GM18508 (cell line): ENCODE data around the gene C1QTNF4.
"Not testable (repeated sequence)": the region's sequence is repeated elsewhere in the genome, so short reads cannot be mapped to it uniquely, and the experiment has no call there.

ENCODE experiments used
- ATAC-seq: cut with Tn5 transposase; IDR thresholded peaks from one replicate; pipeline ENCODE4 v1.9.1; 2021; ENCODE audit warnings: moderate number of reproducible peaks; ENCODE audit not compliant: insufficient read depth, unreplicated experiment

C1QTNF4 gene

DNA sequence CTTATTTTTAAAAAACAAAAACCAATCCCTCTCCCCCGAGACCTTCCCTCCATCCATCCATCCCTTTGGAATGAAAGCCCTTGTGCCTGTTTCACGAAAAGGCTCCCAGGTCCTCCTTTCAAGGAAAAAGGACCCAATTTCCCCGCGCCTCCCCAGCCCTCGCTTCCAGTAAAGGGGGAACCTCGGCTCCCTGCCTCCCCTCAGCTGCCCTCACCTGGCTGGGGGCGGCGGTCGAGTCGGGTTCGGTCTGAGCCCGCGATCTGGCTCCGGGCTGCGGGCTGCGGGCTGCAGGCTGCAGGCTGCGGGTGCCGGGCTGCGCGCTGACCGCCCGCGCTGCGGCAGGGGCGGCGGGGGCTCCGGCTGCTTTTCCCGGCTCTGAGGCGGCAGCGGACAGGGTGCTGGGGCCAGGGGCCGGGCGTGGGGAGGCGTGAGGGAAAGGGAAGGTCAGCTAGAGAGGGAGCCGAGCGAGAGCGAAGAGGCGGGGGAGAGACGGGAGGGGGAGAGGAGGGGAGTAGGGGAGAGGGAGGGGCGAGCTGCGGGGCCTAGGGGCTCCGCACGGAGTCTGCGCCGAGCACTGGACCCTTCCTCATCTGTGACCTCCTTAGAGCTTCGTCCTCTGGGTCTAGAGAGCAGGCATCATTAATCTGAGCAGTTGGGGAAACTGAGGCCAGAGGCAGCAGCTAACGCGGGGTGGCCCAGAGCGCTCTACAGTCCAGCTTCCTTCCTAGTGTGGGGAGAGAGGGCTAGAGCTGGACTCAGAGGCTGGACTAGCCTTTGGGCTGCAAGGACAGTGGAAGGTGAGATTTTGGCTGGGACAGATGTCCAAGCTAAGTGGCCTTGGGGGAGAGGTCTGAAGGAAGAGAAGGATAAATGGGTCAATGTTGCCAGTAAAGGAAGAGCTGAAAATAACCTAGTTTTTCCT is at the start of gene C1QTNF4:
Gene C1QTNF4, minus strand, starts transcription at position 478 of the 922 bp plus-strand sequence. CDS start 3,601 bp downstream, outside the sequence.
- no peak for ATAC-seq

DNA sequence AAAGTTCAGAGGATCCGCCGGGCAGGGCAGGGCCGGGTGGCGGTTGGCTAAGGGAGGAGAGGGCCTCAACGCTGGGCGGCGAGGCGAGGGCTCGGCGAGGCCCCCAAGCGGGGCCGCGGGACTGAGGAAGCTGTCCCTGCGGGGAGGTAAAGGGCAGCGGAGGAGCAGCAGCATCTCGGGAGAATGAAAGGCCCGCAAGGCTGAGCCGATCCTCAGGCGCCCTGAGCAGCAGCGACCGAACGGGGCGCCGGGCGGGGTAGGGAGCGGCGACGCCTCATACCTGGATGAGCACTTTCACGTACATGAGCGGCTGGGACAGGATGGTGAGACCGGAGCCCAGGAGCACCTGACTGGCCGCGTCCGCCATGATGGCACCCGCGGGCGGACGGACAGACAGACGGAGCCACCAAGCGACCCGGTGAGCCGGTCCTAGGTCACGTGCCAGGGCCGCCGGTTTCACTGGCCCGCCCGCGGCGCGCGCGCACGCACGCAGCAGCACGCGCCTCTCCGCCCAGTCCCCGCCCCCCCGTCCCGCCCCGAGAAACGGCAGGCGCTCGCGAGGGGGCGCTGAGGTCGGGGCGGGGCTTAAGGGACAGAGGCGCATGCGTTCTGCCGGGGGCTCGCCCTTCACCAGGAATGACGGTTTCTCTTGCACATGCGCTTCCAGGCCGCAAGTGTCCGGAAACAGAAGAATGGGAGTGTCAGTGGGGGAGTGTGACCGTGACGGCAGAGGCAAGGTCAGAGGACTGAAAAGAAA is 48.1 kb upstream of the C1QTNF4 start, which contains the start of gene MTCH2:
Gene MTCH2, minus strand, starts transcription at position 461 of the 757 bp plus-strand sequence. Its CDS starts 94 bp downstream, at position 367.
- ATAC-seq = peak; percentile 85

DNA sequence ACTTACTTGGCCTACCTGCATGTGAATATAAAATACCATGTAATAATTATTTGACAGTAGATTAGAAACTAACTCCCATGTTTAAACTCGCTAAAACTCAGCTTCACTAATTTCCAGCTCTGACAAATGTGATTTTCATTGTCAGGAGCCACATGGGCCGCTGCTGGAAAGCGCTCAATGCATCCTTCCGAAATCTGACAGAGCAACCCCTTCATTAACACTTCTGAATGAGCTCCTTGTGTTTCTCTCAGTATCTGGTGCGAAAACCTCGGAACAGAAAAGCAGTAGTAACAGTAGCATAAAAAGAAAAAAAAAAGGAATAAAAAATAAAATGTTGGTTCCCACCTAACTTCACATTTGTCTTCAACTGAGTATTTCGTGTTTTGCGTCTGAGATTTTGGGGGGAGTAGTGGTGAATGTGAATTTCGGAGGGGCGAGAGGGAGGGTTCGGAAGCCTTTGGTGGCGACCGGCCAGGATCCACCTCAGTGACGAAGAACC is 47.4 kb upstream of the C1QTNF4 start:
- no peak for ATAC-seq

DNA sequence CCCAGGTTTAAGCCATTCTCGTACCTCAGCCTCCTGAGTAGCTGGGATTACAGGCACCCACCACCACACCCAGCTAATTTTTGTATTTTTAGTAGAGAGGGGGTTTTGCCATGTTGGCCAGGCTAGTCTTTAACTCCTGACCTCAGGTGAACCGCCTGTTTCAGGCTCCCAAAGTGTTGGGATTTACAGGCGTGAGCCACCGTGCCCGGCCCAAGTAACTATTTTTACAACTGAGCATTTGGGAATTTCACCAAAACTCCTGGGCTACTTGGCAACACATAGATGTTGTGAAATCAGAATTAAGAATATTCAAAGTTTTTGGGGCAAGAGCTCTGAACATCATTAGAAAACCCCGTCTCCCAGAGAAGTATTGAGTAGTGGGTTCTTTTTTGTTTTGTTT is 46.3 kb upstream of the C1QTNF4 start:
- ATAC-seq = not testable (repeated sequence)

DNA sequence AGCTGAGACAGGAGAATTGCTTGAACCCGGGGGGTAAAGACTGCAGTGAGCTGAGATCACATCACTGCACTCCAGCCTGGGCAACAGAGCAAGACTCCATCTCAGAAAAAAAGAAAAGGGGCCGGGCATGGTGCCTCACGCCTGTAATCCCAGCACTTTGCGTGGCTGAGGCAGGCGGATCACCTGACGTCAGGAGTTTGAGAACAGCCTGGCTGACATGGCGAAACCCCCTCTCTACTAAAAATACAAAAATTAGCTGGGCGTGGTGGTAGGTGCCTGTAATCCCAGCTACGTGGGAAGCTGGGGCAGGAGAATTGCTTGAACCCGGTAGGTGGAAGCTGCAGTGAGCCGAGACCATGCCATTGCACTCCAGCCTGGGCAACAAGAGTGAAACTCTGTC is 42.1 kb upstream of the C1QTNF4 start:
- ATAC-seq = not testable (repeated sequence)

DNA sequence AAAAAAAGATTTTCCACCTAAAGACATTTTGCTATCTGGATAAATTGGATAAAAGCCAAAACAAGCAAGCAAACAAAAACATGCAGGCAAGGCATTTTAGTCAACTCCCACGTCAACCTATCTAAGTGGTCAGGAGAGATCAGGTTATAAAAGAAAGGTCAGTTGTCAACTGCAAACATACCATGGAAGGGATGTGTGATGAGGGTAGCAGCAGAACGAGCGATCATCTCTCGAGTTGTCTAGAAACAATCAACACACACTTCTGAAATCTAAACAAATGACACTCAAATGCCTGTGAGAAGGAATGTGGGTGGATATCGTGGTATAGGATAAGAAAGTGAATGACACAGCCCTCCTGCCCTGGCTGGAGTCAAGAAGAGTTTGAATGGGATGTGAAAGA is 37.3 kb upstream of the C1QTNF4 start:
- no peak for ATAC-seq

DNA sequence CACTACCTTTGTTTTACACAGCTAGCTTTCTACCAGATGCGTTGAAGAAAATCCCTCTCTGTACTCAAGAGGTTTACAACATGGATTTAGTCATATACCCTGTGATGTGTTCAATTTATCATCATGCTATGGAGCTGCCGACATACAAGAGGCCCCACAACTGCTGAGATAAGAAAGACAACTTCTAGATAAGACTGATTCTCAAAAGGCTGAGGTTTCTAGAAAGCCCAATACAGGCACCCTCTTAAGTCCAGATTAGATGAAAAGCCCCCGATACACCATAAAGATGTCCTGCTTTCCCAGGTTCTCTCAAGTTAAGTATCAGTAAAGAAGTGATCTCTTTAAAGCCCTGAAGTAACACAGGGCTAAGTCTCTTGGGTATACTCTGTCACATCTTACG is 33.8 kb upstream of the C1QTNF4 start:
- ATAC-seq = no peak

DNA sequence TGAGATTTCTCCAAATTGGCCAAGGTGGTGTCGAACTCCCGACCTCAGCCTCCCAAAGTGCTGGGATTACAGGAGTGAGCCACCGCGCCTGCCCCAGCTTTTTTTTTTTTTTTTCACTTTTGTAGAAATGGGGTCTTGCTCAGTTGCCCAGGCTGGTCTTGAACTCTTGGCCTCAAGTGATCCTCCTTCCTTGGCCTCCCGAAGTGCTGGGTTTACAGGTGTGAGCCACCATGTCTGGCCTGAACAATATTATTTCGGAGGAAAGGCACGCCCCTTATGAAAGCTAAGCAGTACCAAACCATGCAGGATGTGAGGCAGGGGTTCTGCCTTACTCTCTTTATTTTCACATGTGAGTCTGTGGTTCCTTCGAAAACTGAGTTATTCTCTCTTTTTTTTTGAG is 32.0 kb upstream of the C1QTNF4 start:
- ATAC-seq = no peak

DNA sequence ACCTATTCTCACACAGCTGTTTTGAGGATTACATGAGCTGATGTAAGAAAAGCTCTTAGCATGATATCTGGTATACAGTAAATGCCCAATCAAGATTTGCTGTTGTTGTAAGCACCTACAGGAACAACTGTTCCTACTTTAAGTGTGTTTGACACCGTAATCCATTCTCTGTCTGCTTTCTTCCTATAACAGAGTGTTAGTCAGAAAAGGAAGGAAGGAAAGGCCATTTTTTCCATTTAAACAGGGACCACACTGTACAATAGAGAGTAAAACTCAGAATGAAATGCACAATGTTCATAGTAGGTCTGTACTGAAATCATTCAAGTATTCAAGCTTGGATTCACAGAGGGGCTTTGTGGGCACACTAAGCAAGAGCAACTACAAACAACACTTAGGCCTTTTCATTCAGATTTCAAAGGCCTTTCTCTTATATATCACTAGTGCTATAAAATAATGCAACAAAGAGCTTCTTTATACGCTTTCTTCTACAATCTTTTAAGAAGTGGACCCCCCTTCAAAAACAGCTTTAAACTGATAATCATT is 26.7 kb upstream of the C1QTNF4 start:
- ATAC-seq = no peak

DNA sequence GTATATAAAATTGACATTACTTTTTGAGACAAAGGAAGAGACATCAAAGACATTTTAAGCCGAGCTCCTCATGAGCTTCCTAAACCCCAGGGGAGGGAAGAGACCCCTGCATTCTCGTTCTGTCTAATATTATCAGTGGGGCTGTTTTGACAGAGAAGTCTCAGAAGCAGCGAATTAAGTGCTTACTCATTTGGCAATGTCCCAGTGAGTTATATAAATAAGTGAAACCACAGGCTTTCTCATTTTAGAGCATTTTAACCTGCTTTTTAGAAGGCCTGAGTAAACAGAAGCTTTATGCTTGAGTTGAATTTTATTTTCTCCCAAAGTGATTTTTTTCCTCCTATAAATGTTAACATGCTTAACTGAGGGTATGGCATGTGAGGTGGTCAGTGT is 23.2 kb upstream of the C1QTNF4 start:
- no peak for ATAC-seq

DNA sequence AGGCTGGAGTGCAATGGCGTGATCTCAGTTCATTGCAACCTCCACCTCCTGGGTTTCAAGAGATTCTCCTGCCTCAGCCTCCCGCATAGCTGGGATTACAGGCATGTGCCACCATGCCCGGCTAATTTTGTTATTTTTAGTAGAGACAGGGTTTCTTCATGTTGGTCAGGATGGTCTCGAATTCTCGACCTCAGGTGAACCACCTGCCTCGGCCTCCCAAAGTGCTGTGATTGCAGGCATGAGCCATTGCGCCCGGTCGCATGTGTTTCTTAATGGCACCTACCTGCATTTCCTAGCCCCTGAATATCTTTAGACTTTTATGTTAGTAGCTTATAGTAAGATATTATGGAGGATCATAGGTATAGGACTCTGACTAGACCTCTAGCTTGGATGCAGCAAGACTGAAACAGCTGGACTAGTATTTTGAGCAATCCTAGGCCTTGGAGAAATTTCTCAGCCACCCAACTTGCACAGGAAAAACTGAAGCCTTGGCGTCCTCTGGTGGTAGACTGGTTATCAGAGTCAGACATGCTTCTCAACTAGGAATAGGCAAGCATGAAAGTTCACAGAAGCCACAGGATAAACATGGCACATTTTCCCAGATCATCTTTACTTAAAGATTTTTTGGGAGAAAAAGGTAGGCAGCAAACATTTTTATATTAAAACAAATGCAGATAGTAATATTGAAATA is 22.7 kb upstream of the C1QTNF4 start:
- ATAC-seq = no peak

DNA sequence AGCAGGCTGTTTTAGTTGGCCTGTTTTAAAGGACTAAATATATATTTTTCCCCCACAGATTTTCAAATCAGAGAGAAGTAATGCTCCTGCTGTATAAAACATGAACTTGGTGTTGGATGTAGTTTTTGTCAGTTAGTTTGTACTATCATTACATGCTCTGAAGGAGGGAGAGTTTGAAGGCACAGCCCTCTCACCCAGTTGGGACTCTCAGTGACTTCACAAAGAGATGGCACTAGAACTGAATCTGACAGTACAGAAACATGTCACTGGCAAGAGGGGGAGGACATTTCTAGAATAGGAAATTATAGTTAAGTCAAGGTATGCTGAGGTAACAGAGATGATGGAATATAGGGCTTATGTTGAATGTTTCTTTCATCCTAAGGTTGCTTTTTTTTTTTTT is 21.0 kb upstream of the C1QTNF4 start:
- ATAC-seq = no peak

DNA sequence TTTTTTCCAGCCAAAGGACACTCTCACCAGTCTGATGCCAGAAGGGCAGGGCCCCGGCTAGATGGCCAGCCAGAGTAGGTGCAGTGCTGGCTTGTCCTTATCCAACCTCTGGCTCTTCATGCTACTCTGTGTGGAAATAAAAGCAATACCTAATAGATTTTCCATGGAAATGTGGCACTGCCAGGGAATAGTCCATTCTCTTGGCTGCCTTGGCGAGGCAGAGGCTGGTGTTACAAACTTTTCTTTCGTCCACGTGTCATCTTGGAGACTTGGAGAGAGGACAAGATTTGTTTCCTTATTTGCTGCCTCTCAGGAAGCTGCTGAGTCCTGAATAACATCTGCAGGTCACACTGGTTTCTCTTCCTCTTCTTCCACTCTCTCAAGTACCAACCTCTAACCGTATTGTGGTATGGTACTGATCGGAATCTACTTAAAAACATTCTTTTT is 17.2 kb upstream of the C1QTNF4 start:
- peak; percentile 80 for ATAC-seq

DNA sequence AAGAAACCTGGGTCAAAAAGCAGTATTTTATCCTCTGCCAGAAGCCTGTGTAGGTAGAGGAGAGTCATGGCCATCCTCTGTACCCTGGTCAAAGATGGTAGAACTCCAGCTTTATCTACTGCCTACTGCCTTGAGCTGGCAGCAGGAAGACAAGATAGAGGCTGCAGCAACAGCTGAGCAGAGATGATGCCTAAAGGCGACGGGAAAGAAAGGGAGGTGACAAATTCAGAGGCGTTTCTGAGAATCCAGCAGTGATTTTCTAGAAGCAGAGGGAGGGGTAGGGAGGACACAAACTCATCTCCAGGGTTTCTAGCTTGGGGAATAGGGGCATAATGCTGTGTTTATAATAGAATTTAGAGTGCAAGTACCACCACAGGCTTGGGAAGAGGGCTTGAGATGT is 15.5 kb upstream of the C1QTNF4 start:
- ATAC-seq = no peak

DNA sequence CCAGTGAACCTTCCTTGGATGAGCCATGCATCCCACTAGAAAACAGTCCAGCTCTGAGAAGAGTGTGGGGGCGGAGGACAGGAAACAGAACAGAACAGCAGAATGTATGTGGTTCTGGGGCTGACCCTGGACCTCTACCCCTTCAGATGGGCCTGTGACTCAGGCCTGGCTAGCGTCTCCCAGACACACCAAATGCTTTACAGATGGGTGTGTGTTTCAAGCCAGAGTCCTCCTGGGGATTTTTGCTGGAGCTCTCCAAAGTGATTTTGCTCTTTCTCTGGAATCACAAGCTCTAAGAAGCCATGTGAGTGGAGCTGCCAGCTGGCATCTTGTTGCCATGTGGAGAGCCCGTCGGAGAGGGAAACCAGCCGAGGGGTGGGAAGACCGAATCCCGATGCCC is 13.2 kb upstream of the C1QTNF4 start:
- ATAC-seq = no peak

DNA sequence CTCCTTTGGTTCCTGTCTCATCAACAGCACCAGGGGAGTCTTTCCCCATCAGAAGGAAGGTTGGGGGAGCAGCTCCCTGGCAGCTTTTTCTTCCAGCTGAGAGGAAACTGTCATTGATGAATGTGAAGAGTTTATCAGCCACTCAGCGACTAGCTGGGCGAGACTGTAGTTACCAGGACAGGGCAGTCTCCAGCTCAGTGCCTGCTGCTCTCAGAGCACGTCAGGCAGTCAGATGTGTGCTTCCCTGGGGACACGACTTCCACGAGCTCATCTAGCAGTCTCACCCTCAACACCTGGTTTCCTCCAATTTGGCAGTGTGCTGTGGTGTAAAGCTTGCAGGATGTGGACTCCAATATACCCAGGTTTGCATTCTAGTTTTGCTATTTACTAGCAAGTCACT is 12.5 kb upstream of the C1QTNF4 start:
- no peak for ATAC-seq

DNA sequence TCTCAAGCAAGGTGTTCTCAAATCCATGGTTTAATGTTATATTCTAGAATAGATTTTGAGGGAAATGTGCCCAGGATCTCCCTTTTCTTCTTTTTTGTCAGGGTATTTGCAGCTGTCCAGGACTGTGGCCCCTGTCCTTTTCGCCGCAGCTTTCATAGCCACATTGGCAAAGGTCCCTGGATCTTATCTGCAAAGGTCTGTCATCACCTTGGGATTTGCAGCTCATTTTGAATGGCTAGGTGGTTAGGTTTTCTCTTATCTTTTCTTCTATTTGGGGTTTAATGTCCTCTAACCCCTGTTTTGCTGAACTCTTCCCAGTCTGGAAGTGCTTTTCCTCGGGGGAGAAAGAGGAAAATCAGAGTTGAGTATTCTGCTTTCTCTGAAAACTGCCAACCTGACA is 11.7 kb upstream of the C1QTNF4 start:
- ATAC-seq = no peak

DNA sequence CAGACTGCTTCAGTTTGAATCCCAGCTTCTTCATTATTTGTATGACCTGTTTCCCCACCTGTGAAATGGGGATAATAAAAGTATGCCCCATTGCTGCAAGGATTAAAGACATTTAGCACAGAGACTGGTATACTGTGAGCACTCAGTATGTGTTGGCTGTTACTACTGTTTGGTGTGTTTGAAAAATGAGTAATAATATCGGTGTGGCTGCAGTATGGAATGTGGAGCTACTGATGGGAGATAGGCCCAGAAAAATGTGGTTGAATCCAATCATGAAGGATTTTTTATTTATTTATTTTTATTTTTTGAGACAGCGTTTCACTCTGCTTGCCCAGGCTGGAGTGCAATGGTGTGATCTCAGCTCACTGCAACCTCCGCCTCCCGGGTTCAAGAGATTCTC is 9.1 kb upstream of the C1QTNF4 start:
- no peak for ATAC-seq

DNA sequence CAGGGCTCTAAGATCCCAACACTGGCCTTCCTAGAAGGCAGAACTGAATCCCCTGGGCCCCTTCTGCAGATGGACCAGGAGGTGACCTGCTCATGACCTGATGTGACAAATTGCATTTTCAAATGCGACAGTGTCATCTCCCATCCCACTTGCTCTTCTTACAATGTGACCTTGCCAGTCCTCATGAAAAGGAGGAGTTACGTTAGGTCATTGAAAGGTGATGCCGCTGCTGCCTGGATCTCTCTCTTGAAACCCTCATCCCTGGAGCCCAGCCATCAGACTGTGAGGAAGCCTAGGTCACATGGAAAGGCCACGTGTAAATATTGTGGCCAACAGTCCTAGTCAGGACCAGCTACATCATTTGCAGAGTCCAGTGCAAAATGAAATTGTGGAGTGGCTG is 5.7 kb upstream of the C1QTNF4 start:
- no peak for ATAC-seq

DNA sequence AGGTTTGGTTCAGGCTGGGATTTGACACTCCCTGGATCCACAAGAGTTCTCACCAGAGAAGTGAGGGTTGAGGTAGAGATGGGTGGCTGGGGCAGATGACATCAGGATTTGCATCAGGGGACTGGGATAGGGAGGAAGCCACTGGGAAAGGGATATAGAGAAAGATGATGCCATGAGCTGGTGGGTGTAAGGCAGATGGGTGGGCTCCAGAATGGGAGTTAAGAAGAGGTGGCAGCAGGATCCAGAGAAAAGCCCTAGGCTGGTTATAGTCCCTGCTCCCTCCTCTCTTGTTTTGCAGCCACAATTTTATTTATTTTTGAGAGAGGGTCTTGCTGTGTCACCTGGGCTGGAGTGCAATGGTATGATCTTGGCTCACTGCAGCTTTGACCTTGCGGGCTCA is 1.8 kb upstream of the C1QTNF4 start:
- no peak for ATAC-seq
